ENCODE data around the gene KRTAP2-3.

GRCh38 chr17:41060052-41060604 is at the start of gene KRTAP2-3:
- TF ChIP-seq POLR2AphosphoS5 (IDR thresholded peaks at IDR 0.05; ENCODE audit: low read depth, low read length) = no peak
- TF ChIP-seq TAF1 (IDR thresholded peaks at IDR 0.05; ENCODE audit: borderline replicate concordance, insufficient read depth, low read length) = no peak
- no peak for TF ChIP-seq REST (IDR thresholded peaks at IDR 0.05; ENCODE audit: insufficient read depth in 1 of 2, low read depth in 2 of 2, low read length in 2 of 2)

Data from PFSK-1 (cell line).